OCI-M2 (cell line): ENCODE data around the gene ALPK1.

Experiments used
- DNase-seq: peaks from one replicate; lab custom pipeline; 2025; ENCODE audit not compliant: unreplicated experiment; lab: John Stamatoyannopoulos, UW

ALPK1 gene

DNA sequence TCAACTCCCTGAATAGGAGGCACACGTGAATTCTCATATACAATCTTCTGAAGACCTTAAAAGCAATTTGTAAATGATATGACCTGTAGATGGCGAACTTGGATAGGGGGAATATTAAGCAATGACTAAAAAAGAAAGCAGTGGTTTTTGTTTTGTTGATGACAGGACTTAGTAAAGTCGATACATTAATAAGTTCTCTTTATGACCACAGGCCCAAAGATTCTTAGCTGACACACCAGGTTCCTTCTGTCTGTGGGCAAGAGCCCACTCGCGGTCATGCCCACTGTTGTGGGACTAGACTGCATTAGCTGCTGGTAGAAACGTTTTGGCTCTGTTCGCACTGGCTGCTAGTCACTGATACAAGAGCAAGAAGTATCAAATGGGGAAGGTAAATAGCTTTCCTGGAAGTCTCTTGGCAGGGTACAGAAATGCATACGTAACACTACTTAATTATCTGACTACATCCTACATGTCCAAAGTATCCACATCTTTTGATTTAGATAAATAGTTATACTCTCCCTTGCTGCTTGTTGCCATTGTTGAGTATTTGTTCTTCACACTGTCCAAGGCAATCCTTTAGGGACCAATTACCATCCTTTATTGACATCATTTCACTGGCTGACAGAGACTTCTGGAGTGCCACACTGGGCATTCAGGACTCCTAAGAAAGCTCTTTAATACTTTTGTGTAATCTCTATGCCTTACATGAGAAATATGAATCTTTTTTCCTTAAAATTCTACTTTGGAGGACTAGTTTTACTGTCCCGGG is 31.0 kb downstream of the ALPK1 start:
- no peak for DNase-seq

DNA sequence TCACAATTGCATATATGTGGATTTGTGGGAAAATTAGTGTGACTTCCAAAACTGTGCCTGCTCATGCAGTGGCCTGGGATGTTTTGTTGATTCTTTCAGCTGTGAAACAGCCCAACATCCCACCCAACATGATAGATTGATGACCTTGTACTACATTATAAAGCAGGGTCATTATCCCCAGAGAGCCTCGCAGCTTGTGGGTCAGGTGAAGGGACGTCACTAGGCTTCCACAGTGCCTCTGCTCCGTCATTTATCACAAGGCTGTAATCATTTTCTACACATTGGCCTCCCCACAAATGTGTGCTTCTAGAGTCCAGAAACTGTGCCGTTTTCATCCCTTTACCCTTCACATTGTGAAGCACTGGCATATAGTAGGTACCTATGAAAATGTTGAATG is 31.6 kb downstream of the ALPK1 start:
- no peak for DNase-seq

DNA sequence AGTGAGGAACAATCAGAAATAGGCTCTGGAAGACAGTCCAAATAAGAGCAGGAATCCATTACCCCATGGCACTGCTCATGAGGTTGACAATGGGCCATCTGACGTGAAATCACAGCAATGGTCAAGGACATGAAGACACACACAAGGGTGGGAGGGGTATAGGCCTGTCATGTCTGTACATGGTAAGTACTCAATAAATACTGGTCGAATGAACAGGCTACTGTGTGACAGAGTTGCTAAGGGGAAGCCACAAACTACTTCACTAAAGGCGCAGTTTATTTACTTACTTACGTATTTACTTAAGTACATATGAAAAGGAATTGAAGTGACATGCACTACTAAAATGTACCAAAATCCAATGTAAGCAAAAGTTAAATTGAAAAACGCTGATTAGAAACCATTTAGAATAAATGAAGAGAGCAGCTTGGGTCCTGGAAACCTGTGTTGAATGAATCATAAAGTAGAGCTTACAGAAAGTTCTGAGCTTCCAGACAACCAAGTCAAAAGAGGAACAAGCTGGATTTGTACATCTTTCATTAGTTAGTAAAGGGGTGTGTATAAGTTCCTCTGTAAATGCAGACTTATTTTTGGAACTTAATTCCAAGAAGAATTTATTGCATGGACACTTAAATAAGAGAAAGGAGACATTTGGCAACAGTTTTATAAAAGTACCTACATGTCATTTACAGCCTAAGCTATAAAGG is 32.7 kb downstream of the ALPK1 start:
- no peak for DNase-seq

DNA sequence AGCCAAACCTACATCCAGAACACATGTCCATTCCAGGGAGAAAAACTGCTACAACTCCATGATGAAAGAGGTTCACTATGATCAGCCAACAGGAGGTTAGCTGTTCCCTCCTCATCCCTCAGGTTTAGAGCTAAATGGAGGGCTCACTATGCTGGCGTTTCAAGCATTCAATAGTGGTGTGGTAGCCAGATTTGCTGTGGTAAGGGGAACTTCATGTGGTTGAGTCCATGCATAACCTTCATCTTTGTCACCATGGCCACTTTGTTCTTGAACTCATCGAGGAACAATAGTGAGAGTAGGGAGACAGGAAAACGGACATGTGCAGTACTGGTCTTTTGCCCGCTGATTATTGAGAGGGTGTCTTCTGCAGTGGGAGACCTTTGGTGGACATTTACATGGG is 33.8 kb downstream of the ALPK1 start:
- DNase-seq, result no peak

DNA sequence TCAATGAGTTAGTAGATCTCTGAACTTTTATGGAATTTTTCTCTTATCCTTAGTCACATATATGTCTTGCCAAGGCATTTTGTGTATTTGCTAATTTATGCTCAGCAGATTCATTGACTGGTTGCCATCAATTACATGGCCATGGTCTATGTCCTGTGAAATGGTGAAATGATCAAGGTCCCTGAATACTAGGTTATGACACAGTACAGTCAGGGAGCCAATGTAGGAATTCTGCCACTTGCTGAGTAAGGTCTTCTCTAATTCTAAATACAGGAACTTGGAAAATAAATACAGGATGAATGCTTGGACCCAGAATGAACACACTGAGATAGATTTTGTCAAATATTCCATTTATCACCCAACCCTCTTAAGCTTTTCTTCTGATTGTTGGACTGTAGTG is 35.2 kb downstream of the ALPK1 start:
- no peak for DNase-seq

DNA sequence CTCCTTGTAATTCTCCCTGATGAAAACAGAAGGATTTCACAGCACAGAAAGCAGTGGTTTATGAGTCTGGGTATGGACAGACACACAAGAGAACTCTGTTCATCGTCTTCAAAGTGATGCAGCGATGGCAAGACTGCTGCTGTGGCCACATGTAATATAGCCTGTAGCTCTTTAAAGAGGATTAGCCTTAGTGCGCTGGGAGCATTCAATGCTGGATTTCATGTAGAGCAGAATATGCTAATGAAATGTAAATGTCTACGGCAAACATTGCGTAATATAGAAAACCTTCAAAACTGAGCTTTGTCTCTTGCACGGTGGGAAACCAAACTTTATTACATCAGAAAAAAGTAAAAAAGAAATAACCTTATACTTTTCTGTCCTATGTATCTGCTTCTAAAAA is 42.9 kb downstream of the ALPK1 start:
- DNase-seq, result no peak

DNA sequence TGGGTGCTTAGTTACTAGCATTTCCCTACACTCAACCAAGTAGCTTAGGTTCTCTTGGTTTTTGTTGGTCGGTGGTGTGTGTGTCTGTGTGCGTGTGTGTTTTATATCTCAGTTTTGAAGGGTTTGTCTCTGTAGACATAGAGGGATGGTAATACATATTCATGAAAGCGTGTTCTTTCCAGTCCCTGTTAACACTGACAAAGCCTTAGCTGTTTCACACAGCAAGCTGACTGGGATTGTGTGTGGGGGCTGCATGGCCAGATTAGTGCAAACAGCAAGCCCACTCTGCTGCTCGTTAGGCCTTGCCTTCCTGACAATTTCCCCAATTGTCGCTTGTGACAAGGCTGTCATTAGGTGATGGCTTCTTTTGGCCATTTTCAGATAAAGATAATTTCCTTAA is 43.9 kb downstream of the ALPK1 start:
- no peak for DNase-seq

DNA sequence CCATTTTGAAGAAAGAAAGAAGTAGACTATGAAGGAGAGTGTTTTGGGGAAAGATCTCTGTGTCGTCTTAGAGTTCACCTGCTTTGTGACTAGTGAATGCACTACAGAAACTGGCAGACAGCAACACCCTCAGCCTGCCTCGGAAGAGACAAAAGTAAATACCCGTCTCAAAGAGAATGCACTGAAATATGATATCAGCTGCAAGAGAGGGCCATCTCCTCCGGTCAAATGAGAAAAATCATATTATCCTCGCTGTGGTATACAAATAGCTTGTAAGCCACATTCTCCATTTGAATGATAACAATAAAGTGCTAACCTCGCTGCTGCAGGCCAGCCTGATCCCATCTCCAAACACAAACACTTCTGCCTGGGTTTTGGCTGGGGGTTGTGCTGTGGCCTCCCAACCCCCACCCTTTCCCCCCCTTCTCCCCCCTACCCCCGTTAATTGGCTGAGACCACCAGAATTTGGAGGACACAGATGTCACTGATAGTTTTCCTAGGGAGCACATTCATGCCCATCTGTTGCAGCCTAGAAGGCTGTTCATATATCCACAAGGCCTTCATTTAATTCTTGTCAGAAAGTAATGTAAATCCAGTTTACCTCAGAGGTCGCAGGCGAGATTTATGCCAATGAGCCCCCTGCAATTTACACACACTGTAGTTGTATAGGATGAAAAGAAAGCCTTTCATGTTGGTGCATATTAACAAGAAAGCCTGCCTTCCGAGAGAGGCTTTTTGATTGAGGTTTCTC is 46.3 kb downstream of the ALPK1 start:
- DNase-seq, result no peak

DNA sequence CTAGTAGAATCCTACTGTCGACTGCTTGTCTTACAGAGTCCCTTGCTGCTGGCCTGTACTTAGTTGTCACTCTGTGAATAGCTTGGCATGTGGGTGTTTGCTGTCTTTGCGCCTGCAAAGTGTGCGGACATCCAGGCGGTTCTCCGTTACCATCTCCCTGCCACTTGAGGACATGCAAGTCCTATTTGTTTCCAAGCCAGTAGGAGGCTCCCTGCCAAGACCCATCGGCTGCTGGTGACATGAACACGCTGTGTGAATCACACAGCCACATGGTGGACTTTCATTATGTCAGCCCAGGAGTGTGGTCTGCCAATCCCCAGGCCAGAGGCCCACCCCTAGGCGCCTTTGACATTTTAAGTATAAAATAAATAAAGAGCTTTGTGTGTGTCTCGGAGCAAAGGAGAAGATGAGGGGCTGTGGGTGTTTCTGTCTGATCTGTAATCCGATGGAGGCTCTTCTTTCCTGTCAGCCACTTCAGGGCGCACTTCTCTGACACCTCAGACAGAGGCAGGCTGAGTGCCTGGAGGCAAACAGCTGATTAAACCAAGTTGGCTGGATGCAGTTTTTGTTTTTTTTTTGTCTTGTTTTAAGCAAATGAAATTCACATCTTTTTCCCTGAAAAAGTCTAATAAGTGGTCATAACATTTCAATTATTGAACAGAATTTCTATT is 51.5 kb downstream of the ALPK1 start:
- DNase-seq, result no peak

DNA sequence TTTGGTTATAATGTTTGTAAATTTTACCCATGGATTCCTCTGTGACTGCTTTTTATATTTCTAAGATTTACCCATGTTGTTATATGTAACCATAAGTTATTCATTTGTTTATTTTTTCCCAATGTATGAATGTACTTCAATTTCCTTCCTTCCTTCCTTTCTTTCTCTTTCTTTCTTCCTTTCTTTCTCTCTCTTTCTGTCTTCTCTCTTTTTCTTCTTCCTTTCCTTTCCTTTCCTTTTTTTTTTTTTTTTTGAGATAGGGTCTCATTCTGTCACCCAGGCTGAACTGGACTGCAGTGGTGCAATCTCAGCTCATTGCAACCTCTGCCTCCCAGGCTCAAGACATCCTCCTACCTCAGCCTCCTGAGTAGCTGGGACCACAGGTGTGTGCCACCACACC is 55.6 kb downstream of the ALPK1 start:
- no peak for DNase-seq

DNA sequence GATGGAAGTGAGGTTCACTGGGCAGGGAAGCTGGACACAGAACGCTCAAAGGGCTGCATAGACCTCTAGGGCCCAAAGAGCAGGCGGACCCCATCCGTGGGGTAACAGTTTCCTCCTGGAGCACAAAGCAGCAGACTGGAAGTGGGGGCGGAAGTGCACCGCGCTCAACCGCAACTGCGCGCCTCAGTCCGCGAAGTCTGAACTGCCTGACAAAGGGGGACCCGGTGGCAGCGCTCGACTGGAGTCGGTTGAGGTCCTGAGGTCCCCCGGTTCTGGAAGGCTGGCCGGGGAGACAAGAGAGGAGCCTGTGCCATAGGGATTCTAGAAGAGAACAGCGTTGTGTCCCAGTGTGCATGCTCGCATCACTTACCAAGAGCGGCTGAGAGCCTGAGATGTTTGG is 58.5 kb downstream of the ALPK1 start:
- no peak for DNase-seq

DNA sequence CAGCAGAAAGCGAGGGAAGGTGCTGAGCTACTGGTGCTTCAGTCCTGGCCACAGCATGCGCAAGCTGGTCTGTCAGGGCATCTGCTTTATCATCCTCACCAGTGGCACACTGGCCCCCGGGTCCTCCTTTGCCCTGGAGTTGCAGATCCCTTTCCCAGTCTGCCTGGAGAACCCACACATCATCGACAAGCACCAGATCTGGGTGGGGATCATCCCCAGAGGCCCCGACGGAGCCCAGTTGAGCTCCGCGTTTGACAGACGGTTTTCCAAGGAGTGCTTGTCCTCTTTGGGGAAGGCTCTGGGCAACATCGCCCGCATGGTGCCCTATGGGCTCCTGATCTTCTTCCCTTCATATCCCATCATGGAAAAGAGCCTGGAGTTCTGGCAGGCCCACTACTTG is 60.3 kb downstream of the ALPK1 start:
- no peak for DNase-seq

DNA sequence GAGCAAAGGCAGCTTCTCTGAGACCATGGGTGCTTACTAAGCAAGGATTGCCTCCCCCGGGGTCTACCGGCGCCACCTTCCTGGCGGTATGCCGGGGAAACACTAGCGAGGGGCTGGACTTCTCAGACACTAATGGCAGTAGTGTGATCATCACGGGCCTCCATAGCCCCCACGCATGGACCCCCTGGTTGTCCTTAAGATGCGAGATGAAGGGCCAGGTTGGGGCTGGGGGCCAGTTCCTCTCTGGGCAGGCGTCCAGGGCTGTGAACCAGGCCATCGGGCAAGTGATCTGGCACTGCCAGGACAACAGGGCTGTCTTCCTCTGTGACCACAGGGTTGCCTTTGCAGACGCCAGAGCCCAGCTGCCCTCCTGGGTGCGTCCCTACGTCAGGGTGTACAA is 60.7 kb downstream of the ALPK1 start:
- no peak for DNase-seq

DNA sequence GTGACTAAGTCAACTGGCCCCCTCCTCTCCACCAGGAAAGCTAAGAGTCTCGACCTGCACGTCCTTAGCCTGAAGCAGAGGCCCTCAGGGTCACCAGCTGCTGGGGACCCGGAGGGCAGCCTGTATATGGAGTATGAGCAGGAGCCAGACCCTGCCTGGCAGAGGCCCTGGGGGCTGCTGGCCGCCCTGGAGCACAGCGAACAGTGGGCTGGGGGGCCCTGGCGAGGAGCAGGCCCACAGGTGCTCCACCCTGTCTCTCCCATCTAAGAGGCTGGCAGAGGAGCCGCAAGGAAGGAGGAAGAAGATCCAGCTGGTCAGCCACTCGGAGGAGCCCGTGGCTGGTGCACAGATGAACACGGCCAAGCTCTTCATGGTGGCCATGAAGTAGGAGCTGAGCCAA is 61.2 kb downstream of the ALPK1 start:
- DNase-seq, result no peak

DNA sequence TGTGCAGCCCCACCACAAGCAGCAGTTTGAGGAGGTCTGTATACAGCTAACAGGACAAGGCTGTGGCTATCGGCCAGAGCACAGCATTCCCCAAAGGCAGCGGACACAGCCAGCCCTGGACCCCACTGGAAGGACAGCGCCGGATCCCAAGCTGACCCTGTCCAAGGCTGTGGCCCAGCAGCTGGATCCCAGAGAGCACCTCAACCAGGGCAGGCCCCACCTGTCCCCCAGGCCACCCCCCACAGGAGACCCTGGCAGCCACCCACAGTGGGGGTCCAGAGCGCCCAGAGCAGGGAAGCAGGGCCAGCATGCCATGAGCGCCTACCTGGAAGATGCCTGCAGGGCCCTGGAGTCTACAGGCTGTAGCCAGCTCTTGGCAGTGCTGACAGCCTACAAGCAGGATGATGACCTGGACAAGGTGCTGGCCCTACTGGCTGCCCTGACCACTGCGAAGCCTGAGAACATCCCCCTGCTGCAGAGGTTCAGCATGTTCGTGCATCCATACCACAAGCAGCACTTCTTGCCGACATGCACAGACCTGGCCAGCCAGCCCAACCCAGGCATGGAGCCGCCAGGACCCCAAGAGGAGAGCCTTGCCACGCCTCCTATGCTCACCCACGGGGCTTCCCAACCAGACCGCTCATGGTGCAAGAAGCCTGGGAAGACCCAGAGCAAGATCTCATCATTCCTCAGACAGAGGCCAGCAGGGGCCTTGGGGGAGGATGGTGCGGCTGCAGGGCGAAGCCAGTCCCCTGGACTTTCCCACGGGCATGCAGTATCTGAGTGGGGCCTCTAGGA is 62.0 kb downstream of the ALPK1 start:
- no peak for DNase-seq

DNA sequence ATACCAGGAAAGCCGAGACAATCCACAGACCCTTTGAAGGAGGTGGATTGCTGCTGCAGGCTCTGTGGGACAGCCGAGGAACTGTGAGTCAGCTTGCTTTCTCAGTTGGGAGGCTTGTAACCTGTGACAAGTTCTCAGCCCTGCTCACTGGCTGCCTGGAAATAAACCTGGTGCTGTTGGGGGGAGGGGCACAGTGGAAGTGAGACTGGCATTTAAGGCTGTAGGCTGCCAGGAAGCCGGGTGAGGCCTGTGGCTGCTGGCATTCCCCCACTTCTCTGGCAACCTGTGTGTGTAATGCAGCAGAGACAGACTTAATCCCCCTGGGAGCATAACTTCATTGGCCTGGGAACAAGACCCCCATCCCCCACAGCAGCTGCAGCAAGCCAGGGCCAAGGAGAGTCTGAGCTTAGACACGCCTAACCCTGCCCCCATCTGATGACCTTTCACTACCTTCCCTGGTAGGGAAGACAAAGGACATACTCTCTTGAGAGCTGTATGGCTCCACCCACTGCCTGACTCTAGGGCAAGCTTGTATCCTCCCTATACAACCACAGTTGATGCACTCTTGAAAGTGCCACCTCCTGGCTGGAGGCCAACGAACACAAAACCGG is 64.1 kb downstream of the ALPK1 start:
- DNase-seq, result no peak

DNA sequence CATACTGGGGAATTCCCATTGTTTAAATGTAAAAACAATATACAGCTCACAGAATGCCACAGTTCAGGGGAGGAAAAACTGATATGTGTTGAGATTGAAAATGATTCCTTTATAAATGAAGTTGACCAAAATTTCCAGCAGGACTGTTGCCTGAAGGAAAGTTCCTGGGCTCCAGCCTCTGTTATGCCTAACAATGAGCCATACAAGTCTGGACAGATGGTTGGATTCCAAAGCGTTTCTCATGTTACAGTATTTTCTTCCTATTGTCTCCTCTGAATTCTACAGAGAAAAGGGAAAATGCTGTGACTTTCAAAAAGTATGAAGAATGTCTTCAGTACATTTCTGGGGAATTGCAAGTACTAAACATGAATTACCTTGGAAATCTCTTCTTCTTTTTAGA is 73.3 kb downstream of the ALPK1 start:
- DNase-seq, result no peak

DNA sequence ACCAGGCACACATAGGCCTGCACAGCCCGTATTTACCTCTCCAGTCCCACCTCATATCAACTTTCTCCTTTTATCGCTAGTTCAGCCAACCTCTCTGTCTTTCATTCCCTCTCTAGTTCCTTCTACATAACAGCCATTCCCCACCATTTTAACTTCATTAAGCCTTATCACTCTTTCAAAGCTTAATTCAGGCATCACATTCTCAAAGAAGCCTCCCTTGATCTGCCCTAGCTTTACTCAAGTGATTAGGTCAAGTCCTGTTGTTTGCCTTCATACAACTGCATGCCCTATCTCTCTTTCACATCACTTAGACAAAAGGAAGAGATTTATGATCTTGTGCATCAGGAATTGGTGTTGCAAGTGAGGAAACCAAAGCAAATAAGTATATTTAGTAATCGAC is 74.2 kb downstream of the ALPK1 start:
- DNase-seq, result no peak

DNA sequence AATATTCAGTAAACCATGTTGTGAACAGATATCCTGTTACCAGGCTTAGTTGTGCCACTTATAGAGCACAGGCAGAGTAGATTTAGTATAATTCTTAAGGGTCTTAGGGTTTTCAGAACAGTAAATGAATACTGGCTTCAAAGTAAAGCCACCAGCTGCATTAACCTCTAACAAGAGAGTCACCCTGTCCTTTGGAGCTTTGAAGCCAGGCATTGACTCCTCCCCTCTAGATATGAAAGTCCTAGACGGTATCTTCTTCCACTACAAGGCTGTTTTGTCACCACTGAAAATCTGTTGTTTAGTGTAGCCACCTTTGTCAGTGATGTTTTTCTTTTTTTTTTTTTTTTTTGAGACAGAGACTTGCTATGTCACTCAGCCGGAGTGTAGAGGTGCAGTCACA is 77.7 kb downstream of the ALPK1 start:
- no peak for DNase-seq

DNA sequence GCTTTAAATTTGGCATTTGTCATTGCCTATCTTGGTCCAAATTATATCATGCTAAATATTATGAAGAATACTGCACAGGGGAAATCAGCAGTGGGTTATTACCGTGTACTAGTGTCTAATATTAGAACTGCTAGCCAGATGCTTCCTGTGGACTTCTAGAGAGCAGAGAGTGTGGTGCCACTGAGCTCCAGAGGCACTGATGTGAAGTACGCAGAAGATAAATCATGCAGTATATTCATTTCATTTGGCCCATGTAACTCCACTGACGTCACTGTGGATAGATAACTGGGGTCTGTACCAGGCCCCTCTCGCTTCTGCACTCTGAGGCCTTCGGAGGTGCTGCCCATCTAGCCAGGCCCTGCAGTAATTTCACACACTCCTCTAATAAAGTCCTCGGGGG is 80.0 kb downstream of the ALPK1 start:
- no peak for DNase-seq
